Small intestine (tissue), 7 donors: Measurements from ENCODE around the gene PAK6. TPM values are rescaled to one million over a fixed set of nuclear protein-coding genes. Genes with fewer than 3 reads are reported as not detected.

Experiments used
- DNase-seq, 2 donors: peaks; one replicate each; pipeline versions ENCODE4 v3.0.0 to v3.0.0-alpha.2; 2013
- FAIRE-seq: peaks from 2 replicates; lab custom pipeline; 2012; peaks lifted over from hg19 to GRCh38; lab: Jason Lieb, UNC
- H3K27ac ChIP-seq, 3 donors: one replicate each; pipeline ENCODE4 v1.5.1; 2013; ENCODE audit warnings: low read length in 2 of 3, mild to moderate bottlenecking in 2 of 3, control low read depth in 1 of 3, inconsistent platforms in 1 of 3, low read depth in 1 of 3, moderate library complexity in 1 of 3
- H3K27me3 ChIP-seq, 3 donors: one replicate each; pipeline ENCODE4 v1.6.1; 2013; ENCODE audit warnings: low read length in 3 of 3, inconsistent platforms in 1 of 3; ENCODE audit not compliant: control insufficient read depth in 3 of 3, insufficient read depth in 3 of 3
- H3K36me3 ChIP-seq, 3 donors: one replicate each; pipeline ENCODE4 v1.6.1; 2013; ENCODE audit warnings: low read length in 3 of 3, inconsistent platforms in 1 of 3, low read depth in 1 of 3, mild to moderate bottlenecking in 1 of 3, moderate library complexity in 1 of 3; ENCODE audit not compliant: control insufficient read depth in 3 of 3, insufficient read depth in 2 of 3
- H3K4me1 ChIP-seq, 3 donors: one replicate each; pipeline ENCODE4 v1.6.1; 2013; ENCODE audit warnings: low read length in 2 of 3, inconsistent platforms in 1 of 3, low read depth in 1 of 3, mild to moderate bottlenecking in 1 of 3, moderate library complexity in 1 of 3; ENCODE audit not compliant: control insufficient read depth in 3 of 3, insufficient read depth in 2 of 3
- H3K4me3 ChIP-seq, 3 donors: one replicate each; pipeline ENCODE4 v1.5.1; 2013; ENCODE audit warnings: low read length in 3 of 3, control low read depth in 1 of 3, inconsistent platforms in 1 of 3, low read depth in 1 of 3, mild to moderate bottlenecking in 1 of 3, moderate library complexity in 1 of 3
- H3K9me3 ChIP-seq, 2 donors: one replicate each; pipeline ENCODE4 v1.6.1; 2013; ENCODE audit warnings: low read depth in 1 of 2, low read length in 1 of 2; ENCODE audit not compliant: control insufficient read depth in 2 of 2, insufficient read depth in 1 of 2
- WGBS, 3 donors: extraction: QIAGEN DNeasy Blood & Tissue Kit; methylation state at CpG; one replicate each; pipeline ENCODE4 v1.1.7; 2013; 5-methylcytosine and 5-hydroxymethylcytosine counted together
- polyA plus RNA-seq, 4 donors: library from polyadenylated mRNA; stranded (reverse) in 3 of 4; unstranded in 1 of 4; fragments of 200-250 nt in 3 of 4; fragments of 120-200 nt in 1 of 4; gene quantifications; one replicate each; pipeline versions ENCODE4 v1.2.1 to v1.2.3, GENCODE V29; 2013
- donor health status: healthy with polysubstance abuse.
- donor health status: control.
- donor health status: control.
- donor health status: Bipolar disorder and iron deficiency.
- donor health status: healthy.

The PAK6 gene
- polyA plus RNA-seq, 4 donors: 0.67 to 16.4 (median 2.9) TPM

DNA sequence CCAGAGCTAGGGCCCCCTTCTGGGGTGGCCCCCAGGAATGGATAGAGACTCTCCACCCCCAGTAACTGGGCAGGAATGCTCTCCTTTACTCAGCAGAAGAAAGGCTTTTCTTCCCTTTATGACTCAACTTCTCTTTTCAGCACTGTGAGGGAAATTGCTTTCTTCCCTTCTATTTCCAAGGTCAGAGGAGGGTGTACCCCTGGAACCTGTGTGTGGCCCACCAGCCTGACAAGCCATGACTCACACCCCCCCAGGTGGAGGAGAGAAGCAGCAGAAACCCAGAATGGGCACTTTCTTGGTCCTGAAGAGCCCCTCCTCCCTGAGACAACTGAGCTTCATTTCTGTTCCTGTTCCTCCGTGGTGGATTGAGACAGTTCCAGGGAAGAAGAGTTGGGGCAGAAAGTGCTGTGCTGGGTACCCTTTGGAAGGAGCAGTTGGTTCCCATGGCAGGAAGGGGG lies 46.7 kb downstream of the PAK6 start:
- FAIRE-seq: no peak
- H3K4me1 ChIP-seq: peaks cover 0 to 17% (median 0%) of the 10 kb centered on the region in 3 donors

DNA sequence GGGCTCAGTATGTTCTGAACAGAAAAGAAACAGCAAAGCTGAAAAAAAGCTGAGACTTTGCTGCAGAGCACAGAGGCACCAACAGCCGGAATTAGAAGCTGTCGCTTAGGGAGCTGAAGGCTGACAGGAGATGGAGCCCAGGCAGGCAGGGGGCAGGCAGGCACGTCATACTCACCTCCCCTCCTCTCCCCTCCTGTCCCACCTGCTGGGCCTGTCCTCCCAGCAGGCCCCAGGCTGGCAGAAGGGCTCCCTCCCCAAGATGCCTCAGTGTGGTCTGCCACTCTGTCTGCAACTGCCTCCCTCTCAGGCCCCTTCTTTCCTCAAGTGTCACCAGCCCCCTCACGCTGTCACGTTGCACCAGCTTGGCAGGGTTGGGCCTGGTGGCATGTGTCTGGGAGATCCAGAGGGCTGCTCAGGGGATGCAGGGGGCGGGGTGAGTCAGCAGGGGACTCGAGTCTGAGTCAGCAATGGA lies 47.2 kb downstream of the PAK6 start:
- no peak overlapping the region for H3K27ac ChIP-seq
- 87 to 91% (median 88%) methylated on average over 6 to 7 of the region's 7 CpGs for WGBS, 3 donors
- peaks cover 0 to 6% (median 3%) of the 10 kb centered on the region in 3 donors for H3K36me3 ChIP-seq
- H3K4me1 ChIP-seq: peaks cover 0 to 18% (median 0%) of the 10 kb centered on the region in 3 donors
- no peak for FAIRE-seq
- no peak overlapping the region for H3K4me3 ChIP-seq
- DNase-seq: no peak
- peaks cover 9 to 69% (median 14%) of the 10 kb centered on the region in 3 donors for H3K27me3 ChIP-seq
- H3K9me3 ChIP-seq: peaks cover 0 to 2% of the 10 kb centered on the region in 2 donors

More for the DNA sequence above, 46.7 kb downstream of the PAK6 start:
- H3K36me3 ChIP-seq: peaks cover 0 to 6% (median 3%) of the 10 kb centered on the region in 3 donors
- no peak overlapping the region for H3K27ac ChIP-seq
- H3K27me3 ChIP-seq: peaks cover 9 to 72% (median 19%) of the 10 kb centered on the region in 3 donors
- H3K4me3 ChIP-seq: no peak overlapping the region
- DNase-seq: no peak
- WGBS, 3 donors: 37 to 70% (median 47%) methylated on average over 1 of the region's 1 CpG
- H3K9me3 ChIP-seq: peaks cover 0 to 2% of the 10 kb centered on the region in 2 donors

DNA sequence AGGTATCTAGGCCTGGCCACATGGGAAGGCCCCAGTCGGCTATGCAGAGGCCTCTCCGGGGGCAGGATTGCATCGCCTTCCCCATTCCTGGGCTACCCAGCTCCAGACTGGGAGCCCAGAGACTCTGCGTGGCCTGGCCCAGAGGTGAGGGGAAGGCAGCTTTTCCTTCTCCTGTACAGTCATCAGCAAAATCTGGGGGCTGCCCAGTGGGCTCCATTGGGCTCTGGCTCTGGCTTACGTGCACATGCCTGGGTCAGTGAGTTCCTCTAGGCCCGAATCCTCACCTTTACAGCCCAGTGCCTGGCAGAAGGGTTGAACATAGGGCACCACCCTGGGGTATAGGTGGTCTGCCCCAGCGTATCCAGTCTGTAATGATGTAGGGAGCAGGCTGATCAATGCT lies 47.9 kb downstream of the PAK6 start:
- FAIRE-seq: no peak
- no peak overlapping the region for H3K4me3 ChIP-seq
- peaks cover 8 to 66% (median 8%) of the 10 kb centered on the region in 3 donors for H3K27me3 ChIP-seq
- H3K27ac ChIP-seq: no peak overlapping the region
- H3K9me3 ChIP-seq: no peaks in the 10 kb centered on the region
- peaks cover 0 to 6% (median 3%) of the 10 kb centered on the region in 3 donors for H3K36me3 ChIP-seq
- DNase-seq: no peak
- H3K4me1 ChIP-seq: peaks cover 0 to 18% (median 0%) of the 10 kb centered on the region in 3 donors
- 80 to 84% (median 83%) methylated on average over 7 of the region's 7 CpGs for WGBS, 3 donors

DNA sequence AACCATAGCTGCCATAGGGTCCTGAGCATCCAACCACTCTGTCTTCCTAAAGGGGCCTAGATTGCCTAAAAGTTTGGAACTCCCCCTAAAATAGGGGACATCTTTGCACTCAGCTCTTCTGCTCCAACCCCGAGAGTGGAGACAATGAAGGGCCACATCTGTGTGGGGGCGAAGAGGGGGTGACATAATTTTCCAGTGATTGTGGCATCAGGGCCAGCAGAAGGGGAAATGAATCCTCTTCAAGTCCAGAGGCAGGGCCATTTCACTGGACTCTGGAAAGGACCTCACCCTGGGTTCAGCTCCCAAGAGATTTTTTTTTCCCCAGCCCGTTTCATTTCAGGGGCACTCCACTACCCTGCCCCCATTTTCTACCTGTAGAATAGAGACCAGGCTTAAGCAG lies 48.6 kb downstream of the PAK6 start:
- WGBS, 3 donors: 85 to 91% (median 88%) methylated on average over 3 of the region's 3 CpGs
- H3K9me3 ChIP-seq: no peaks in the 10 kb centered on the region
- H3K4me1 ChIP-seq: peaks cover 0 to 18% (median 0%) of the 10 kb centered on the region in 3 donors
- no peak overlapping the region for H3K4me3 ChIP-seq
- DNase-seq: no peak
- FAIRE-seq: no peak
- H3K27me3 ChIP-seq: peaks cover 1 to 69% (median 4%) of the 10 kb centered on the region in 3 donors
- peaks cover 0 to 8% (median 3%) of the 10 kb centered on the region in 3 donors for H3K36me3 ChIP-seq
- H3K27ac ChIP-seq: no peak overlapping the region

DNA sequence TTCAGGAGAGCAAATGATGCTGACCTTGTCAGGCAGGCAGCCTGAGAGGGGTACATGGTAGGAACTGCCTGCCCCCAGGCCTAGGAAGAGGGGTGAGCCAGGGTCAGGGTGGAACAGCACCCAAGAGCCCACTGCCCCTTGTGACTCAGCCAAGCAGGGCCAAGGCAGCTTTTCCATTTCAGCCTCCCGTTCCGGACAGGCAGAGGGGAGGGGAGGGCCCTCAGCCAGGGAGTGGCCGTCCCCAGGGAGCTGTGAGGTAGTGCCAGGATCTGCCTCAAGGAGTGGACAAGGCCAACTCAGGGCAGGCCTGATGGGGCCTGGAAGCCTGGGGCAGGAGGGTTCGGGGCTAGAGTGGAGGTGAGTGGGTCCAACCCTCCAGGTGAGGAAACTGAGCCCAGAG lies 49.1 kb downstream of the PAK6 start:
- peaks cover 0 to 8% (median 3%) of the 10 kb centered on the region in 3 donors for H3K36me3 ChIP-seq
- DNase-seq (no peak), FAIRE-seq (no peak)
- H3K4me1 ChIP-seq: peaks cover 0 to 17% (median 0%) of the 10 kb centered on the region in 3 donors
- 72 to 91% (median 81%) methylated on average over 4 of the region's 4 CpGs for WGBS, 3 donors
- no peak overlapping the region for H3K4me3 ChIP-seq
- no peaks in the 10 kb centered on the region for H3K9me3 ChIP-seq
- H3K27ac ChIP-seq: no peak overlapping the region
- peaks cover 0 to 67% (median 4%) of the 10 kb centered on the region in 3 donors for H3K27me3 ChIP-seq

DNA sequence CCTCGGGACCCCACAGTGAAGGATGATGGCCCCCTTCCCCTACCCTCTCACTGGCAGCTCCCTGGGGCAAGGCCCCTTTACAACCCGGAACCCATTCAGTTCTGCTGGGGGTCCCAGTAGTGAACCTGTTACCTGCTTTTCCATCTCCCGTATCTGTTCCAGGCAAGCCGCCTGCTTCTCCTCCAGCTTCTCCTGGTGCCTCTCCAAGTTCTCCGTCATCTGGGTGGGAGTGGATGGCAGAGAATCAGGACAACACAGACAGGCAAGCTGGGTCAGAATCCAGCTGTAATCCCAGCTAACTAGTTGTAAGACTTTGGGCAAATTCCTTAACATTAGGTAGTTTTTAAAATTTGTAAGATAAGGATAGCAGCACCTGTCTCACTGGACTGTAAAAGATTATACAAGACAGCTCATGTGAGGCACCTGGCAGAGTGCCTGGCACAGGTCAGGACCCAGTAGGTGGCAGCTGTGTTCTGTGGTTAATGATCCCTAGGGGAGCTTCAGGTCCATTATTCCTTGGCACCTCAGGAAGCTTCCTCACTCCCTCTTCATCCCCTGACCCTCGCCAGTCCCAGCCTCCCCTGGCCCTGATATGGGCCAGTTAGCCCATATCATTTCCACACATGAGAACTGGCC lies 50.4 kb downstream of the PAK6 start:
- Histone ChIP-seq H3K4me1 (peaks cover 0 to 11% (median 0%) of the 10 kb centered on the region in 3 donors), H3K36me3 (peaks cover 0 to 8% (median 3%) of the 10 kb centered on the region in 3 donors), H3K9me3 (no peaks in the 10 kb centered on the region), H3K27ac (no peak overlapping the region), H3K27me3 (peaks cover 0 to 65% (median 0%) of the 10 kb centered on the region in 3 donors), H3K4me3 (no peak overlapping the region)
- DNase-seq: peak in 1 of 2 donors; percentile 73
- WGBS, 3 donors: 17 to 70% (median 41%) methylated on average over 6 of the region's 6 CpGs
- no peak for FAIRE-seq

DNA sequence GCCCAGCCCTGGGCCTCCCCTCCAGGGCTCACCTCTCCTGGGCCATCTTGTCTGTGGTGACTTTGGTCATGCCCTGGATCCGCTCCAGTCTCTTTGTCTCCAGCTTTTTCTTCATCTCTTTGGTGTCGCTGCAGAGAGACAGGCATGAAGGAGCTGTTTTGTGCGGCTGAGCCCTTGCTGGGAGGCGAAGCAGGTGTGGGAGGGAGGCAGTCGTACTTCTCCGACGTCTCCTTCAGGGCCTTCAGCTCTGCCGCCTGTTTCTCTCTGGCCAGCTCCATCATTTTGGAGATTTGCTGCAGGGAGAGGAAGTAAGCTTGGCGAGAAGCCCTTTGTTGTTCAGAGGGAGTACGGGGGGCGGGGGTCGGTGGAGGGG lies 51.7 kb downstream of the PAK6 start:
- FAIRE-seq (no peak), DNase-seq (no peak)
- WGBS, 3 donors: 46 to 68% (median 56%) methylated on average over 9 to 12 of the region's 12 CpGs
- H3K4me1 ChIP-seq: peaks cover 0 to 11% (median 0%) of the 10 kb centered on the region in 3 donors
- H3K4me3 ChIP-seq: no peak overlapping the region
- peaks cover 0 to 54% (median 0%) of the 10 kb centered on the region in 3 donors for H3K27me3 ChIP-seq
- no peak overlapping the region for H3K27ac ChIP-seq
- no peaks in the 10 kb centered on the region for H3K9me3 ChIP-seq
- H3K36me3 ChIP-seq: peaks cover 0 to 8% (median 3%) of the 10 kb centered on the region in 3 donors

DNA sequence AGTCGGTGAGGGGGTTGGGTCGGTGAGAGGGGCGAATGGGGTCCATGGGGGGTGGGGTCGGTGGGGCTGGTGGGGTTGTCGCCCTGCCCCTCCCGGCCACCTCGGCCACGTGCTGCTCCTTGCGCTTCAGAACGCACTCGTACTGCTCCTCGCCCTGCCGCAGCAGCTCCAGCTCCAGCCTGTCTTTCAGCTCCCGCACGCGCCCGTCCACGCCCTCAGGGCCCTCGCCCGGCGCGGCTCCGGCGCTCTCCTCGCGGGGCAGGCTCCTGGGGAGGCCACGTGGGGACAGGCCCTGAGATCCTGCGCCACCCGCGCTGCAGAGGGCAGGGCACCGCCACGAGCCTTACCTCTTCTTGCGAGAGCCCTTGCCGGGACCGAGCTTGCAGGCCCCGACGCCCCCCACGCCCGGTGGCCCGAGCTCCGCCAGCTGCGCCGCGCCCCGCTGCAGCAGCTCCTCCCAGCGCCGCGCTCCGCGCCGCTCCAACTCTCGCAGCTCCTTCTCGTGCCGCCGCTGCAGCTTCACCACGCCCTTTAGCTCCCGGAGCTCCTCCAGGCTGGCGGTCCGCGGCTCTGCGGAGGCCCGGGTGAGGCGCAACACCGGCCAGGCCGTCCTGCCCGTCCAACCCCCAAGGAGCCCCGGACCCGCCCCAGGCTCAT lies 52.2 kb downstream of the PAK6 start:
- H3K4me3 ChIP-seq: no peak overlapping the region
- no peak for FAIRE-seq
- H3K9me3 ChIP-seq: no peaks in the 10 kb centered on the region
- WGBS, 3 donors: 6 to 33% (median 22%) methylated on average over 45 to 68 of the region's 68 CpGs
- peaks cover 0 to 7% (median 3%) of the 10 kb centered on the region in 3 donors for H3K36me3 ChIP-seq
- peaks cover 0 to 49% (median 0%) of the 10 kb centered on the region in 3 donors for H3K27me3 ChIP-seq
- peaks cover 0 to 11% (median 0%) of the 10 kb centered on the region in 3 donors for H3K4me1 ChIP-seq
- DNase-seq: peak; percentile 71 to 87
- H3K27ac ChIP-seq: no peak overlapping the region
